GM21529 (cell line): ENCODE results near the gene OR2A25.
"Not testable (repeated sequence)": the region's sequence is repeated elsewhere in the genome, so short reads cannot be mapped to it uniquely, and the experiment has no call there.

ENCODE experiments used
- ATAC-seq: cut with Tn5 transposase; IDR thresholded peaks from one replicate; pipeline ENCODE4 v1.9.1; 2021; ENCODE audit not compliant: unreplicated experiment

Gene OR2A25

GRCh38 chr7:144069511-144069910 lies at the start of gene OR2A25:
OR2A25 (plus strand) TSS chr7:144069811; CDS start chr7:144074220, 4,409 bp downstream.
- no peak for ATAC-seq

GRCh38 chr7:144020340-144020739 lies 49.3 kb upstream of the OR2A25 start:
- ATAC-seq, result no peak

GRCh38 chr7:144022169-144022568 lies 47.4 kb upstream of the OR2A25 start:
- no peak for ATAC-seq

- no peak for ATAC-seq
Observed at GRCh38 chr7:144023171-144023827, 46.3 kb upstream of the OR2A25 start.

GRCh38 chr7:144024213-144024612 lies 45.4 kb upstream of the OR2A25 start:
- ATAC-seq, result no peak

GRCh38 chr7:144026203-144026883 lies 43.3 kb upstream of the OR2A25 start:
- ATAC-seq, result no peak

- no peak for ATAC-seq
Observed at GRCh38 chr7:144027070-144027469, 42.5 kb upstream of the OR2A25 start.

- ATAC-seq, result no peak
Observed at GRCh38 chr7:144027974-144028373, 41.6 kb upstream of the OR2A25 start.

GRCh38 chr7:144028547-144028946 lies 41.1 kb upstream of the OR2A25 start:
- ATAC-seq, result no peak

- ATAC-seq, result no peak
Observed at GRCh38 chr7:144032516-144032915, 37.1 kb upstream of the OR2A25 start.

- no peak for ATAC-seq
Observed at GRCh38 chr7:144032985-144033709, 36.5 kb upstream of the OR2A25 start.

- ATAC-seq, result no peak
Observed at GRCh38 chr7:144035385-144035784, 34.2 kb upstream of the OR2A25 start.

- no peak for ATAC-seq
Observed at GRCh38 chr7:144036302-144036885, 33.2 kb upstream of the OR2A25 start.

- no peak for ATAC-seq
Observed at GRCh38 chr7:144037414-144038035, 32.1 kb upstream of the OR2A25 start.

GRCh38 chr7:144038887-144039286 lies 30.7 kb upstream of the OR2A25 start:
- ATAC-seq, result no peak

GRCh38 chr7:144048648-144049047 lies 21.0 kb upstream of the OR2A25 start, which contains the start of gene OR2A5:
OR2A5 (plus strand) TSS chr7:144048948; CDS start chr7:144050402, 1,454 bp downstream.
- no peak for ATAC-seq

GRCh38 chr7:144049491-144049890 lies 20.1 kb upstream of the OR2A25 start:
- no peak for ATAC-seq

GRCh38 chr7:144050093-144050492 lies 19.5 kb upstream of the OR2A25 start:
- no peak for ATAC-seq

- not testable (repeated sequence) for ATAC-seq
Observed at GRCh38 chr7:144050884-144051283, 18.7 kb upstream of the OR2A25 start.

- no peak for ATAC-seq
Observed at GRCh38 chr7:144057954-144058353, 11.7 kb upstream of the OR2A25 start.

GRCh38 chr7:144063710-144064109 lies 5.9 kb upstream of the OR2A25 start:
- no peak for ATAC-seq
